Activated B cell treated with CpG ODN at 0.5 μM for 24 hours (primary cell): ENCODE measurements around the gene SLC35D3. TPM values are rescaled to one million over a fixed set of nuclear protein-coding genes. Genes with fewer than 3 reads are reported as not detected.
"Not testable (repeated sequence)": the region's sequence is repeated elsewhere in the genome, so short reads cannot be mapped to it uniquely, and the experiment has no call there.

Experiments used
- ATAC-seq: fragments of 200-7000 bp; cut with Tn5 transposase; one replicate; pipeline ENCODE4 v1.10.0; 2021; ENCODE audit warnings: low read depth, mild to moderate bottlenecking, moderate library complexity
- CTCF ChIA-PET: fragments of 350-600 bp; sonication (Branson Sonifier 250); formaldehyde crosslinking; loops from one replicate; lab custom pipeline; 2021; ENCODE audit warnings: antibody characterized with exemption; lab: Charles Lee
- POLR2A ChIA-PET: fragments of 350-600 bp; sonication (Branson Sonifier 250); formaldehyde crosslinking; loops from one replicate; lab custom pipeline; 2021; ENCODE audit warnings: antibody characterized with exemption; lab: Charles Lee
- DNase-seq: peaks from one replicate; pipeline ENCODE4 v3.0.0; 2022
- H3K27ac Mint-ChIP-seq: one replicate; pipeline ENCODE4 v1.8.0; 2020; ENCODE audit warnings: mixed read lengths
- H3K27me3 Mint-ChIP-seq: one replicate; pipeline ENCODE4 v1.8.0; 2021; ENCODE audit warnings: mixed read lengths
- H3K36me3 Mint-ChIP-seq: one replicate; pipeline ENCODE4 v1.8.0; 2021; ENCODE audit warnings: low read depth, mixed read lengths
- H3K4me1 Mint-ChIP-seq: one replicate; pipeline ENCODE4 v1.8.0; 2021; ENCODE audit warnings: mixed read lengths
- H3K4me3 Mint-ChIP-seq: one replicate; pipeline ENCODE4 v1.8.0; 2020; ENCODE audit warnings: mild to moderate bottlenecking, mixed read lengths
- H3K9me3 Mint-ChIP-seq: one replicate; pipeline ENCODE4 v1.8.0; 2020; ENCODE audit warnings: mixed read lengths
- CTCF ChIP-seq: fragments of 200-600 bp; IDR thresholded peaks from one replicate; pipeline ENCODE4 v1.8.0; 2022; ENCODE audit warnings: antibody characterized with exemption, mild to moderate bottlenecking
- intact Hi-C: fragments of 100-400 bp; cut with micrococcal nuclease; formaldehyde crosslinking; loops from one replicate; pipeline ENCODE4 v1.15.1; 2024
- total RNA-seq: library from RNA; stranded (reverse); gene quantifications from 2 replicates; pipeline ENCODE4 v1.2.3, GENCODE V29; 2022

Gene SLC35D3
- total RNA-seq, 1 donor from 2014 or later = not detected

DNA sequence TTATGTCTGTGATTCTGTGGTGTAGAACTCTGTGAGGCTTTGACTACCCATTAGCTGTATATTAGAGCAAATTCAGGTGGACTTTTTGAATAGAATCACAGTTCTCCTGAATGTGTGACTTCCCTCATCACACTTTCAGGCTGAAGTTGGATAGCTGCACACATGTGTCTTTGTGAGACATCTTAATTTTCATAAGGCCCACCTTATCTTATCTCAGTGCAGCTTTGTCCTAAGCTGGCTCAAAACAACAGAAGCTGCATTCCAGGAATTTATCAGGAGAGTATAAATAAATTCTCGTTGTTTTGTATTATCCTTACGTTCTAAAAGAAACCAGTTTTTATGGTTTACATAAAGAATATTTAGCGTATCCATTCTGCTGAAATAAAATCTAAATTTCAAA, 26.2 kb upstream of the SLC35D3 start:
- H3K4me1 Mint-ChIP-seq = no peaks in the 10 kb centered on the region
- CTCF ChIA-PET = no interaction called here
- H3K4me3 Mint-ChIP-seq = no peak overlapping the region
- DNase-seq (no peak), ATAC-seq (no peak)
- no peak for TF ChIP-seq CTCF
- H3K9me3 Mint-ChIP-seq = no peaks in the 10 kb centered on the region
- H3K27ac Mint-ChIP-seq = no peak overlapping the region
- intact Hi-C loops = no loop called here
- no peaks in the 10 kb centered on the region for H3K27me3 Mint-ChIP-seq
- POLR2A ChIA-PET = no interaction called here
- H3K36me3 Mint-ChIP-seq = peaks cover 26% of the 10 kb centered on the region

- TF ChIP-seq CTCF = no peak
- H3K36me3 Mint-ChIP-seq = peaks cover 36% of the 10 kb centered on the region
- intact Hi-C loops = no loop called here
- H3K4me3 Mint-ChIP-seq = no peak overlapping the region
- no peak for DNase-seq
- H3K27me3 Mint-ChIP-seq = no peaks in the 10 kb centered on the region
- CTCF ChIA-PET = no interaction called here
- no peak overlapping the region for H3K27ac Mint-ChIP-seq
- POLR2A ChIA-PET = no interaction called here
- H3K4me1 Mint-ChIP-seq = no peaks in the 10 kb centered on the region
- no peaks in the 10 kb centered on the region for H3K9me3 Mint-ChIP-seq
- ATAC-seq = no peak
Measured at GRCh38 chr6:136897071-136897470, 25.0 kb upstream of the SLC35D3 start.

DNA sequence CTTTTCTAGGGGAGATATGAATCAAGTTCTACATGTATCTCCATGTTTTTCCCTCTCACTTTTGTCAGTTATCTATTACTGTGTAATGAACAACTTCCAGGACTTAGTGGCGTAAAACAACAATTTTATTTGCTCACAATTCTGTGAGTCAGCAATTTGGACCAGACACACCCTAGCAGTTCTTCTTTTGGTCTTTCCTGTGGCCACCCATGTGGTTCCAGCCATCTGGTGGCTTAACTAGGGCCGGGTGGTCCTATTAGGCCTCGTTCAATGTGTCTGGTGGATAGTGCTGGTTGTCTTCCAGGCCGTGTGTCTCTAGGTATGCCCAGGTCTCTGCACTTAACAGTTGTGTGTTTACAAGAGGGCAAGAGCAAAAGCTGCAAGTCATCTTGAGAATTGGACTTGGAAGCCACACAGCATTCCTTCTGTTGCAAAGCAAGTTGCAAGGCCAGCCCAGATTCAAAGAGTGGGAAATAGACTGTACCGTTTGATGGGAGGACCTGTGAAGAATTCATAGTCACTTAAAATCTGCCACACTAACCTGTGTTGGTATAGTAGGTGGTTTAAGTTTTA, 20.8 kb upstream of the SLC35D3 start:
- H3K36me3 Mint-ChIP-seq = peaks cover 41% of the 10 kb centered on the region
- ATAC-seq (no peak), DNase-seq (no peak)
- ChIA-PET CTCF (no interaction called here), POLR2A (no interaction called here)
- intact Hi-C loops = no loop called here
- H3K4me3 Mint-ChIP-seq = no peak overlapping the region
- no peaks in the 10 kb centered on the region for H3K9me3 Mint-ChIP-seq
- no peaks in the 10 kb centered on the region for H3K4me1 Mint-ChIP-seq
- TF ChIP-seq CTCF = no peak
- H3K27me3 Mint-ChIP-seq = no peaks in the 10 kb centered on the region
- H3K27ac Mint-ChIP-seq = no peak overlapping the region

DNA sequence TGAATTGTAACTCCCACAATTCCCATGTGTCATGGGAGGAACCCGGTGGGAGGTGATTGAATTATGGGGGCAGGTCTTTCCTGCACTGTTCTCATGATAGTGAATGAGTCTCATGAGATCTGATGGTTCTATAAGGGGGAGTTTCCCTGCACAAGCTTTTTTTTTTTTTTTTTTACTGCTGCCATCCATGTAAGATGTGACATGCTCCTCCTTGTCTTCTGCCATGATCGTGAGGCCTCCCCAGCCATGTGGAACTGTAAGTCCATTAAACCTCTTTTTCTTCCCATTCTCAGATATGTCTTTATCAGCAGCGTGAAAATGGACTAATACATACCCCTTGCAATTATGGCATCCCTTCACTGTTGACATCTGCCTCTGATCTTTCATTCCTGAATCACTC, 17.6 kb upstream of the SLC35D3 start:
- ATAC-seq, intact Hi-C loops, H3K9me3 Mint-ChIP-seq, H3K27me3 Mint-ChIP-seq, CTCF ChIA-PET, H3K4me3 Mint-ChIP-seq, H3K4me1 Mint-ChIP-seq, POLR2A ChIA-PET, H3K27ac Mint-ChIP-seq, DNase-seq: not testable (repeated sequence)
- peaks cover 33% of the 10 kb centered on the region for H3K36me3 Mint-ChIP-seq

DNA sequence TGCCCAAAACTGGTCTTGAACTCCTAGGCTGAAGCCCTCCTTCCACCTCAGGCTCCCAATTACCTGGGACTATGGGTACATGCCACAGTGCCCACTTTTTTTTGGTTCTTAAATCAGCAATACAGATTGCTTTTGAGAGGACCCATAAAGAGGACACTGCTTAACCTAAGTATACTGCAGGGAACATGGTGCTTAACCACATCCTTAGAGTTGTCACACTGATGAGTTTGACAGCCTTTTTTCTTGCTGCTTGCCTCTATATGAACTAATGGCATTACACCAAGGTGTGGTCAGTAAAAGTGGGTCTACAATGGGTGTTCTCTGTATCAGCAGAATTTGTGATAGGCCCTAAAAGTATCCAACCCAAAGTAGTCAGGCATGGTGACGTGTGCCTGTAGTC, 7.2 kb upstream of the SLC35D3 start:
- ChIA-PET POLR2A (no interaction called here), CTCF (no interaction called here)
- DNase-seq (no peak), ATAC-seq (no peak)
- Mint-ChIP-seq H3K36me3 (peaks cover 35% of the 10 kb centered on the region), H3K4me3 (no peak overlapping the region), H3K9me3 (no peaks in the 10 kb centered on the region), H3K27ac (no peak overlapping the region), H3K27me3 (peaks cover 15% of the 10 kb centered on the region), H3K4me1 (no peaks in the 10 kb centered on the region)
- TF ChIP-seq CTCF = no peak
- intact Hi-C loops = no loop called here

GRCh38 chr6:136918706-136919105, 3.4 kb upstream of the SLC35D3 start:
- DNase-seq = no peak

More at GRCh38 chr6:136918706-136919105, 3.4 kb upstream of the SLC35D3 start:
- ATAC-seq = no peak
- no peaks in the 10 kb centered on the region for H3K9me3 Mint-ChIP-seq
- ChIA-PET CTCF (no interaction called here), POLR2A (no interaction called here)
- H3K36me3 Mint-ChIP-seq = peaks cover 16% of the 10 kb centered on the region
- peaks cover 25% of the 10 kb centered on the region for H3K4me1 Mint-ChIP-seq
- no peak for TF ChIP-seq CTCF
- no peak overlapping the region for H3K27ac Mint-ChIP-seq
- H3K27me3 Mint-ChIP-seq = peaks cover 34% of the 10 kb centered on the region
- intact Hi-C loops = no loop called here
- H3K4me3 Mint-ChIP-seq = no peak overlapping the region
